ENCODE data around the gene SPAG17.

SPAG17 gene

GRCh38 chr1:118185084-118185832, at the start of gene SPAG17:
TSS of gene SPAG17 (minus strand) at chr1:118185228. CDS start at chr1:118185157, 71 bp downstream.
- Histone ChIP-seq H2AFZ (ENCODE audit: low read depth, low read length) (no peak within 1 kb of the TSS), H3K36me3 (replicated peaks; ENCODE audit: low read depth, low read length) (no peaks in the 10 kb centered on the region), H3K9ac (ENCODE audit: low read length) (no peak within 1 kb of the TSS), H3K4me3 (ENCODE audit: low read length) (no peak within 1 kb of the TSS), H3K4me2 (ENCODE audit: low read length) (no peak within 1 kb of the TSS), H3K9me3 (ENCODE audit: insufficient read depth, low read length) (no peaks in the 10 kb centered on the region), H3K27me3 (ENCODE audit: low read depth, low read length) (no peaks in the 10 kb centered on the region), H3K27ac (ENCODE audit: low read length) (no peak within 1 kb of the TSS), H3K4me1 (ENCODE audit: low read length) (no peaks in the 10 kb centered on the region), H4K20me1 (ENCODE audit: insufficient read depth, low read length) (no peaks in the 10 kb centered on the region), H3K79me2 (ENCODE audit: low read length) (no peaks in the 10 kb centered on the region)
- TF ChIP-seq EZH2phosphoT487 (IDR thresholded peaks at IDR 0.05; ENCODE audit: low read depth): no peak
- TF ChIP-seq, protein P1, sequence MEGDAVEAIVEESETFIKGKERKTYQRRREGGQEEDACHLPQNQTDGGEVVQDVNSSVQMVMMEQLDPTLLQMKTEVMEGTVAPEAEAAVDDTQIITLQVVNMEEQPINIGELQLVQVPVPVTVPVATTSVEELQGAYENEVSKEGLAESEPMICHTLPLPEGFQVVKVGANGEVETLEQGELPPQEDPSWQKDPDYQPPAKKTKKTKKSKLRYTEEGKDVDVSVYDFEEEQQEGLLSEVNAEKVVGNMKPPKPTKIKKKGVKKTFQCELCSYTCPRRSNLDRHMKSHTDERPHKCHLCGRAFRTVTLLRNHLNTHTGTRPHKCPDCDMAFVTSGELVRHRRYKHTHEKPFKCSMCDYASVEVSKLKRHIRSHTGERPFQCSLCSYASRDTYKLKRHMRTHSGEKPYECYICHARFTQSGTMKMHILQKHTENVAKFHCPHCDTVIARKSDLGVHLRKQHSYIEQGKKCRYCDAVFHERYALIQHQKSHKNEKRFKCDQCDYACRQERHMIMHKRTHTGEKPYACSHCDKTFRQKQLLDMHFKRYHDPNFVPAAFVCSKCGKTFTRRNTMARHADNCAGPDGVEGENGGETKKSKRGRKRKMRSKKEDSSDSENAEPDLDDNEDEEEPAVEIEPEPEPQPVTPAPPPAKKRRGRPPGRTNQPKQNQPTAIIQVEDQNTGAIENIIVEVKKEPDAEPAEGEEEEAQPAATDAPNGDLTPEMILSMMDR (IDR thresholded peaks at IDR 0.05; ENCODE audit: low read depth, low read length): no peak

GRCh38 chr1:118225471-118225870, 40.4 kb upstream of the SPAG17 start:
- Histone ChIP-seq H3K4me1 (ENCODE audit: low read length) (no peaks in the 10 kb centered on the region), H3K9ac (ENCODE audit: low read length) (no peak overlapping the region), H2AFZ (ENCODE audit: low read depth, low read length) (no peak overlapping the region), H4K20me1 (ENCODE audit: insufficient read depth, low read length) (no peaks in the 10 kb centered on the region), H3K27ac (ENCODE audit: low read length) (no peak overlapping the region), H3K9me3 (ENCODE audit: insufficient read depth, low read length) (no peaks in the 10 kb centered on the region), H3K4me3 (ENCODE audit: low read length) (no peak overlapping the region), H3K4me2 (ENCODE audit: low read length) (no peak overlapping the region), H3K79me2 (ENCODE audit: low read length) (no peaks in the 10 kb centered on the region), H3K36me3 (replicated peaks; ENCODE audit: low read depth, low read length) (no peaks in the 10 kb centered on the region), H3K27me3 (ENCODE audit: low read depth, low read length) (no peaks in the 10 kb centered on the region)
- TF ChIP-seq EZH2phosphoT487 (IDR thresholded peaks at IDR 0.05; ENCODE audit: low read depth): no peak
- TF ChIP-seq, protein P1 (IDR thresholded peaks at IDR 0.05; ENCODE audit: low read depth, low read length): no peak

DNA sequence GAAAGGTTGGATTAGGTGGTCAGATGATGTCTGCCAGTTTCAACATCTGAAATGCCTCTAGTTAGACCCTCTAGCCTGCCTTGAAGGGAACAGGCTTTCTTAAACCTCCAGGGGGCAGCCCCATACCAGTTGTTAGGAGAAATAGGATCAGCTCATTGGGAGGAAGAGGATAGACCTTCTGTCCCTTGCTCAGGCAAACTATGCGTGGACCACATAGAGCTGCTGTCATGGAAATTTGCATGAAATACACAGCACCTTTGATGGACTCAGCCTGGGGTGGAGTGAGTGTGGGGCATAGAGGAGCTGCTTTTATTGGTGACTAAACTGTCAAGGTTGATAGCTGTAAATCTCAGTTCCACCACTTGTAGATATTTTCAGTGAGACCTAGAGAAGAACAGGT, 38.4 kb upstream of the SPAG17 start:
- no peaks in the 10 kb centered on the region for H3K27me3 ChIP-seq (ENCODE audit: low read depth, low read length)
- no peaks in the 10 kb centered on the region for H3K79me2 ChIP-seq (ENCODE audit: low read length)
- H3K36me3 ChIP-seq (replicated peaks; ENCODE audit: low read depth, low read length): no peaks in the 10 kb centered on the region
- H4K20me1 ChIP-seq (ENCODE audit: insufficient read depth, low read length): no peaks in the 10 kb centered on the region
- no peak overlapping the region for H3K27ac ChIP-seq (ENCODE audit: low read length)
- no peak overlapping the region for H3K4me3 ChIP-seq (ENCODE audit: low read length)
- no peak overlapping the region for H2AFZ ChIP-seq (ENCODE audit: low read depth, low read length)
- TF ChIP-seq EZH2phosphoT487 (IDR thresholded peaks at IDR 0.05; ENCODE audit: low read depth): no peak
- TF ChIP-seq, protein P1 (IDR thresholded peaks at IDR 0.05; ENCODE audit: low read depth, low read length): peak; percentile 25; the same call in 1 of the 2 replicates
- H3K9me3 ChIP-seq (ENCODE audit: insufficient read depth, low read length): no peaks in the 10 kb centered on the region
- H3K4me1 ChIP-seq (ENCODE audit: low read length): no peaks in the 10 kb centered on the region
- no peak overlapping the region for H3K9ac ChIP-seq (ENCODE audit: low read length)
- no peak overlapping the region for H3K4me2 ChIP-seq (ENCODE audit: low read length)

DNA sequence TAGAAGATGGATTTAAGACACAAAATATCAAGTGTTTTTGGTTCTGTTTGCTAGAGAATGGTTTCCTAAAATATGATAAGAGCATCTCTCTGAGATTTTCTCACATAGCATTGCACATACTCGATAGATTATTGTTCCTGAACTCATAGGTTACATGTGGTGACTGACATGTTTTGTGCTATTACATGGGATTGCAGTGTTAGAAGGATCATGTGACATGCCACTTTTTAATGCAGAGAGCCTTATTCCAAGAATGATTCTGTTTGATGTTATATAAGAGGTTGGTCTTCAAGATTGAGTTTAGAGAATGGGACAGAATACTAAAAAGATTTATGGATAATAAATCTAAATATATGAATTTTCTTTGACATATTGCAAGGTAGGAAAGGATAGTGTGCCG, 34.4 kb upstream of the SPAG17 start:
- H3K4me1 ChIP-seq (ENCODE audit: low read length): no peaks in the 10 kb centered on the region
- no peak for TF ChIP-seq EZH2phosphoT487 (IDR thresholded peaks at IDR 0.05; ENCODE audit: low read depth)
- TF ChIP-seq, protein P1 (IDR thresholded peaks at IDR 0.05; ENCODE audit: low read depth, low read length): no peak
- H3K9ac ChIP-seq (ENCODE audit: low read length): no peak overlapping the region
- no peak overlapping the region for H2AFZ ChIP-seq (ENCODE audit: low read depth, low read length)
- no peaks in the 10 kb centered on the region for H3K79me2 ChIP-seq (ENCODE audit: low read length)
- no peak overlapping the region for H3K4me2 ChIP-seq (ENCODE audit: low read length)
- no peak overlapping the region for H3K4me3 ChIP-seq (ENCODE audit: low read length)
- H3K27me3 ChIP-seq (ENCODE audit: low read depth, low read length): no peaks in the 10 kb centered on the region
- H3K27ac ChIP-seq (ENCODE audit: low read length): no peak overlapping the region
- no peaks in the 10 kb centered on the region for H4K20me1 ChIP-seq (ENCODE audit: insufficient read depth, low read length)
- H3K9me3 ChIP-seq (ENCODE audit: insufficient read depth, low read length): no peaks in the 10 kb centered on the region
- H3K36me3 ChIP-seq (replicated peaks; ENCODE audit: low read depth, low read length): no peaks in the 10 kb centered on the region

Measured in OCI-LY3 (cell line).